Suprapubic skin (tissue), 3 donors: ENCODE measurements around the gene KLF7.

ENCODE experiments used
- CTCF ChIP-seq, 2 donors: fragments of 200-600 bp in 1 of 2; fragments of 450-650 bp in 1 of 2; sonication (generic) in 1 of 2; IDR thresholded peaks; one replicate each; pipeline ENCODE4 v1.5.1; 2016 to 2019; ENCODE audit warnings: antibody characterized with exemption in 2 of 2, mild to moderate bottlenecking in 1 of 2, moderate library complexity in 1 of 2
- EP300 ChIP-seq: sonication (generic); formaldehyde crosslinking; IDR thresholded peaks from one replicate; pipeline ENCODE4 v1.6.1; 2017; ENCODE audit warnings: antibody characterized with exemption
- POLR2A ChIP-seq, 2 donors: fragments of 450-650 bp; IDR thresholded peaks; one replicate each; pipeline ENCODE4 v1.6.1; 2017; ENCODE audit warnings: antibody characterized with exemption in 2 of 2, mild to moderate bottlenecking in 2 of 2, moderate library complexity in 2 of 2

- TF ChIP-seq EP300 (no peak), CTCF (IDR thresholded peaks at IDR 0.05) (no peak), POLR2A (IDR thresholded peaks at IDR 0.05) (no peak)
Observed at GRCh38 chr2:207129821-207130220, 35.9 kb downstream of the KLF7 start.
